HCT116 (cell line): Measurements from ENCODE around the gene COTL1. TPM values are rescaled to one million over a fixed set of nuclear protein-coding genes. Genes with fewer than 3 reads are reported as not detected.

ENCODE experiments used
- ATAC-seq: fragments of 200-7000 bp; cut with Tn5 transposase; 2 replicates; pipeline ENCODE4 v1.9.1; 2020; ENCODE audit warnings: mild to moderate bottlenecking, moderate library complexity
- BruUV-seq: library from RNA; stranded (reverse); fragments of 400-500 nt; replicated peaks from 2 replicates; lab custom pipeline; 2021; lab: Mats Ljungman, UMichigan
- CTCF ChIA-PET: fragments of 300-600 bp; sonication (Branson Sonifier 250); formaldehyde crosslinking; loops from one replicate; lab custom pipeline; 2021; ENCODE audit warnings: antibody characterized with exemption; lab: Charles Lee
- POLR2A ChIA-PET: fragments of 300-600, 350-600 bp; sonication (Branson Sonifier 250); formaldehyde crosslinking; loops from one replicate; lab custom pipeline; 2021; ENCODE audit warnings: antibody characterized with exemption; lab: Charles Lee
- RAD21 ChIA-PET, 2 experiments: fragments of 300-600 bp; sonication (Branson Sonifier 250); formaldehyde crosslinking; loops; one replicate each; lab custom pipeline; 2023; ENCODE audit warnings: low total read pairs in 2 of 2; ENCODE audit not compliant: uncharacterized antibody in 2 of 2, unreplicated experiment in 2 of 2, low non-redundant PET in 1 of 2; lab: Charles Lee
- DNase-seq: peaks from one replicate; pipeline ENCODE4 v3.0.0-alpha.2; 2010; ENCODE audit warnings: low read depth, low spot score
- H2AFZ ChIP-seq: fragments of 200-600 bp; shearing (Covaris generic), sonication (generic); 2 replicates; pipeline ENCODE4 v1.6.1; 2017; ENCODE audit warnings: low read depth, mixed run types, mixed read lengths, antibody characterized with exemption, low read length; ENCODE audit not compliant: poor library complexity, severe bottlenecking
- H3K27ac ChIP-seq: 2 replicates; pipeline ENCODE4 v1.5.1; 2012; ENCODE audit warnings: low read depth, low read length
- H3K27me3 ChIP-seq: fragments of 200-600 bp; sonication (generic); 2 replicates; pipeline ENCODE4 v1.6.1; 2016; ENCODE audit warnings: mixed run types, low read length, mixed read lengths; ENCODE audit not compliant: insufficient read depth
- H3K36me3 ChIP-seq, 2 experiments: fragments of 200-500 bp in 1 of 2; fragments of 200-600 bp in 1 of 2; sonication (Bioruptor generic) in 1 of 2; sonication (generic) in 1 of 2; 2 replicates each; pipeline versions ENCODE4 v1.5.1 to v1.6.1; 2014 to 2016; ENCODE audit warnings: low read length in 2 of 2, inconsistent platforms in 1 of 2, mixed read lengths in 1 of 2, mixed run types in 1 of 2; ENCODE audit not compliant: insufficient read depth in 2 of 2, control insufficient read depth in 1 of 2
- H3K4me1 ChIP-seq, 2 experiments: fragments of 200-600 bp in 1 of 2; sonication (generic) in 1 of 2; 2 replicates each; pipeline versions ENCODE4 v1.5.1 to v1.6.1; 2012 to 2017; ENCODE audit warnings: low read length in 2 of 2, inconsistent platforms in 1 of 2, mild to moderate bottlenecking in 1 of 2, mixed read lengths in 1 of 2, mixed run types in 1 of 2, moderate library complexity in 1 of 2; ENCODE audit not compliant: insufficient read depth in 2 of 2, control insufficient read depth in 1 of 2
- H3K4me2 ChIP-seq: fragments of 200-600 bp; sonication (generic); 2 replicates; pipeline ENCODE4 v1.6.1; 2017; ENCODE audit warnings: mixed run types, low read length, mixed read lengths
- H3K4me3 ChIP-seq, 2 experiments: fragments of 200-600 bp in 1 of 2; sonication (generic) in 1 of 2; replicated peaks in 1 of 2; 2 replicates each; pipeline ENCODE4 v1.5.1; 2011 to 2016; ENCODE audit warnings: low read length in 2 of 2, control low read depth in 1 of 2, low read depth in 1 of 2, mild to moderate bottlenecking in 1 of 2, mixed read lengths in 1 of 2, mixed run types in 1 of 2
- H3K79me2 ChIP-seq: fragments of 200-600 bp; sonication (generic); 2 replicates; pipeline ENCODE4 v1.6.1; 2017; ENCODE audit warnings: mild to moderate bottlenecking, mixed run types, low read length, moderate library complexity, mixed read lengths; ENCODE audit not compliant: insufficient read depth
- H3K9ac ChIP-seq: fragments of 200-600 bp; sonication (generic); 2 replicates; pipeline ENCODE4 v1.6.1; 2016; ENCODE audit warnings: low read length, mixed read lengths
- H3K9me2 ChIP-seq: fragments of 200-600 bp; sonication (generic), shearing (Covaris generic); 2 replicates; pipeline ENCODE4 v1.6.1; 2017; ENCODE audit warnings: mixed run types, mild to moderate bottlenecking, moderate library complexity; ENCODE audit not compliant: insufficient read depth
- H3K9me3 ChIP-seq, 2 experiments: fragments of 200-500 bp in 1 of 2; fragments of 200-600 bp in 1 of 2; sonication (Bioruptor generic) in 1 of 2; sonication (generic) in 1 of 2; 2 replicates each; pipeline ENCODE4 v1.6.1; 2014 to 2017; ENCODE audit warnings: low read length in 2 of 2, mixed read lengths in 2 of 2, inconsistent platforms in 1 of 2, low read depth in 1 of 2, mild to moderate bottlenecking in 1 of 2, mixed run types in 1 of 2, moderate library complexity in 1 of 2; ENCODE audit not compliant: control insufficient read depth in 1 of 2, insufficient read depth in 1 of 2
- H4K20me1 ChIP-seq: fragments of 200-600 bp; sonication (generic), shearing (Covaris generic); 2 replicates; pipeline ENCODE4 v1.6.1; 2017; ENCODE audit warnings: mixed run types, mild to moderate bottlenecking, moderate library complexity; ENCODE audit not compliant: insufficient read depth
- ATF3 ChIP-seq: IDR thresholded peaks from 2 replicates; pipeline ENCODE4 v1.6.1; 2012
- CBX3 ChIP-seq: IDR thresholded peaks from 2 replicates; pipeline ENCODE4 v1.6.1; 2012; ENCODE audit warnings: low read depth
- CEBPB ChIP-seq: IDR thresholded peaks from 2 replicates; pipeline ENCODE4 v1.6.1; 2012; ENCODE audit warnings: low read depth
- EGR1 ChIP-seq: IDR thresholded peaks from 2 replicates; pipeline ENCODE4 v1.6.1; 2012; ENCODE audit warnings: low read depth
- ELF1 ChIP-seq: IDR thresholded peaks from 2 replicates; pipeline ENCODE4 v1.6.1; 2012; ENCODE audit warnings: low read depth, borderline replicate concordance
- EZH2phosphoT487 ChIP-seq: fragments of 200-600 bp; IDR thresholded peaks from 2 replicates; pipeline ENCODE4 v1.6.1; 2018; ENCODE audit warnings: antibody characterized with exemption, borderline replicate concordance
- MAX ChIP-seq: IDR thresholded peaks from 2 replicates; pipeline ENCODE4 v1.6.1; 2012
- POLR2A ChIP-seq: IDR thresholded peaks from 2 replicates; pipeline ENCODE4 v1.7.0; 2011; ENCODE audit warnings: borderline replicate concordance; ENCODE audit not compliant: insufficient read depth, insufficient read length; ENCODE audit errors: extremely low read depth
- RAD21 ChIP-seq: IDR thresholded peaks from 2 replicates; pipeline ENCODE4 v1.6.1; 2012; ENCODE audit warnings: low read depth, mild to moderate bottlenecking
- REST ChIP-seq: IDR thresholded peaks from 2 replicates; pipeline ENCODE4 v1.6.1; 2012; ENCODE audit warnings: low read depth
- TCF7L2 ChIP-seq: IDR thresholded peaks from 2 replicates; pipeline ENCODE4 v1.7.0; 2011; ENCODE audit warnings: borderline replicate concordance, inconsistent platforms; ENCODE audit not compliant: insufficient read depth, insufficient read length; ENCODE audit errors: extremely low read depth
- YY1 ChIP-seq: IDR thresholded peaks from 2 replicates; pipeline ENCODE4 v1.6.1; 2011; ENCODE audit warnings: low read length, low read depth, moderate library complexity, mild to moderate bottlenecking; ENCODE audit not compliant: insufficient replicate concordance; ENCODE audit errors: extremely low read depth
- ZFX ChIP-seq: fragments of 450-650 bp; IDR thresholded peaks from 2 replicates; pipeline ENCODE4 v1.6.1; 2017
- intact Hi-C: fragments of 100-400 bp; cut with micrococcal nuclease; formaldehyde crosslinking; loops from 2 replicates; pipeline ENCODE4 v1.10.0; 2022
- total RNA-seq: library from RNA; stranded (reverse); gene quantifications from one replicate; pipeline ENCODE4 v1.2.1, GENCODE V29; 2021; ENCODE audit not compliant: unreplicated experiment

Gene COTL1
- total RNA-seq, 1 experiment from 2014 or later = 276 TPM

GRCh38 chr16:84567286-84567962, 50.5 kb downstream of the COTL1 start:
- peaks cover 0 to 13% of the 10 kb centered on the region in 2 experiments; a peak in 1 of 4 replicates for H3K9me3 ChIP-seq
- no TSS peak for BruUV-seq
- no peak for TF ChIP-seq RAD21
- no peak for TF ChIP-seq CEBPB
- DNase-seq = no peak
- H3K4me1 ChIP-seq = peaks cover 0 to 9% of the 10 kb centered on the region in 2 experiments; a peak in 1 of 4 replicates
- H3K36me3 ChIP-seq = peaks cover 0 to 27% of the 10 kb centered on the region in 2 experiments; a peak in 3 of 4 replicates
- H4K20me1 ChIP-seq = no peaks in the 10 kb centered on the region
- H3K79me2 ChIP-seq = peaks cover 37% of the 10 kb centered on the region; the same call in 1 of the 2 replicates
- intact Hi-C loops = no loop called here
- H2AFZ ChIP-seq = no peak overlapping the region
- H3K27me3 ChIP-seq = no peaks in the 10 kb centered on the region
- no peak overlapping the region for H3K9ac ChIP-seq
- ChIA-PET POLR2A (no interaction called here), CTCF (no interaction called here), RAD21 (no interaction called here)
- H3K4me3 ChIP-seq = no peak overlapping the region
- 0 out of 2 replicates have a peak, but pooled peaks have one; percentile 47 for ATAC-seq
- H3K4me2 ChIP-seq = no peak overlapping the region
- no peak overlapping the region for H3K27ac ChIP-seq
- H3K9me2 ChIP-seq = no peaks in the 10 kb centered on the region

GRCh38 chr16:84566545-84567257, 51.2 kb downstream of the COTL1 start:
- Histone ChIP-seq H3K9me3 (peaks cover 0 to 13% of the 10 kb centered on the region in 2 experiments; a peak in 1 of 4 replicates), H3K4me3 (no peak overlapping the region), H3K36me3 (peaks cover 0 to 27% of the 10 kb centered on the region in 2 experiments; a peak in 3 of 4 replicates), H3K9ac (no peak overlapping the region), H3K9me2 (no peaks in the 10 kb centered on the region), H2AFZ (no peak overlapping the region), H3K4me1 (peaks cover 0 to 9% of the 10 kb centered on the region in 2 experiments; a peak in 1 of 4 replicates), H4K20me1 (no peaks in the 10 kb centered on the region), H3K4me2 (no peak overlapping the region), H3K27ac (no peak overlapping the region), H3K79me2 (peaks cover 30% of the 10 kb centered on the region; the same call in 1 of the 2 replicates), H3K27me3 (no peaks in the 10 kb centered on the region)
- POLR2A ChIA-PET = no interaction called here
- TF ChIP-seq REST = no peak
- no peak for TF ChIP-seq CBX3
- TF ChIP-seq TCF7L2 = no peak
- no peak for TF ChIP-seq ZFX
- TF ChIP-seq YY1 = no peak
- no peak for TF ChIP-seq POLR2A
- no peak for TF ChIP-seq ELF1
- no peak for TF ChIP-seq EZH2phosphoT487
- no peak for TF ChIP-seq ATF3
- no peak for TF ChIP-seq EGR1
- no peak for TF ChIP-seq MAX
- intact Hi-C loops = no loop called here
- RAD21 ChIA-PET = no interaction called here
- no TSS peak for BruUV-seq
- no peak for DNase-seq
- no peak for ATAC-seq
- CTCF ChIA-PET = no interaction called here
